GM19193 (cell line): ENCODE results near the gene RAB6A.

ENCODE experiments used
- POLR2A ChIP-seq: IDR thresholded peaks from 4 replicates; pipeline ENCODE4 v1.6.1; 2011; ENCODE audit not compliant: insufficient read depth, insufficient read length; ENCODE audit errors: extremely low read depth

The RAB6A gene

GRCh38 chr11:73629907-73630306, 131.0 kb downstream of the RAB6A start:
- no peak for TF ChIP-seq POLR2A

DNA sequence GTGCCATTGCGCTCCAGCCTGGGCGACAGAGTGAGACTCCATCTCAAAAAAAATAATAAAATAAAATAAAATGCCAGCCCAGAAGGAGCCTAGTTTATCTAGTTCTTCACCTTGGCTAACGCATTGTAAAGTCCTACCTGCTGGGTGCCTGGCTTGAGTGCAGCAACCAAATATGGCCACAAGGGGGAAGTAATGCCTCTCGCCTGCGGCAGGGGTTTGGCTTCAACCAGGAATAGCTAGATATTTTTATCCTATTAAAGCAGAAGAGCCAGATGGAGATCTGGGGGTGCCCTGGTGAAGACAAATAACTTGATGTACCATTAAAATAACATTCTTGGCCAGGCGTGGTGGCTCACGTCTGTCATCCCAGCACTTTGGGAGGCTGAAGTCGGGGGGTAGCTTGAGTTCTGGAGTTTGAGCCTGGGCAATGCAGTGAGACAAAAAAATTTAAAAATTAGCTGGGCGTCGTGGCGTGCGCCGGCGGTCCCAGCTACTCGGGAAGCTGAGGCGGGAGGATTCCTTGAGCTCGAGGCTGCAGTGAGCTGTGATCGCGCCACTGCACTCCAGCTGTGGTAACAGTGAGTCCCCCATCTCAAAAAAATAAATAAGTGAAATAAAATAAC, 135.1 kb downstream of the RAB6A start:
- no peak for TF ChIP-seq POLR2A
